Left renal cortex interstitium (tissue), 4 donors: Measurements from ENCODE around the gene ITGB8. TPM values are rescaled to one million over a fixed set of nuclear protein-coding genes. Genes with fewer than 3 reads are reported as not detected.
"Not testable (repeated sequence)": the region's sequence is repeated elsewhere in the genome, so short reads cannot be mapped to it uniquely, and the experiment has no call there.

Source experiments
- DNase-seq, 4 donors: peaks; one replicate each; pipeline ENCODE4 v3.0.0-alpha.2; 2013; ENCODE audit warnings: low read depth in 4 of 4, low spot score in 2 of 4, missing footprints in 1 of 4
- polyA plus RNA-seq, 4 donors: library from polyadenylated mRNA; unstranded; fragments of 120-200 nt; gene quantifications; one replicate each; pipeline ENCODE4 v1.2.1, GENCODE V29; 2013; ENCODE audit not compliant: insufficient read length in 4 of 4

The ITGB8 gene
- polyA plus RNA-seq, 4 donors: 37.0 to 60.1 (median 39.1) TPM

GRCh38 chr7:20364571-20365196, 34.0 kb downstream of the ITGB8 start:
- no peak for DNase-seq

GRCh38 chr7:20365486-20365885, 34.8 kb downstream of the ITGB8 start:
- no peak for DNase-seq

GRCh38 chr7:20374399-20374798, 43.7 kb downstream of the ITGB8 start:
- no peak for DNase-seq

GRCh38 chr7:20376796-20377195, 46.1 kb downstream of the ITGB8 start:
- no peak for DNase-seq

GRCh38 chr7:20381406-20382034, 50.8 kb downstream of the ITGB8 start:
- no peak for DNase-seq

- DNase-seq: no peak
Measured at GRCh38 chr7:20383351-20383750, 52.7 kb downstream of the ITGB8 start.

- DNase-seq: no peak
Measured at GRCh38 chr7:20385126-20385525, 54.4 kb downstream of the ITGB8 start.

GRCh38 chr7:20388084-20388483, 57.4 kb downstream of the ITGB8 start:
- no peak for DNase-seq

- not testable (repeated sequence) for DNase-seq
Measured at GRCh38 chr7:20389192-20389591, 58.5 kb downstream of the ITGB8 start.

- DNase-seq: no peak
Measured at GRCh38 chr7:20393021-20393610, 62.4 kb downstream of the ITGB8 start.

GRCh38 chr7:20393616-20394015, 62.9 kb downstream of the ITGB8 start:
- DNase-seq: no peak

GRCh38 chr7:20394284-20394683, 63.6 kb downstream of the ITGB8 start:
- no peak for DNase-seq

- no peak for DNase-seq
Measured at GRCh38 chr7:20395104-20395503, 64.4 kb downstream of the ITGB8 start.

- no peak for DNase-seq
Measured at GRCh38 chr7:20395511-20395910, 64.8 kb downstream of the ITGB8 start.

- DNase-seq: no peak
Measured at GRCh38 chr7:20399521-20399920, 68.8 kb downstream of the ITGB8 start.

- DNase-seq: no peak
Measured at GRCh38 chr7:20401861-20402746, 71.4 kb downstream of the ITGB8 start.

- DNase-seq: no peak
Measured at GRCh38 chr7:20402747-20403230, 72.1 kb downstream of the ITGB8 start.

GRCh38 chr7:20403331-20403730, 72.6 kb downstream of the ITGB8 start:
- no peak for DNase-seq

- no peak for DNase-seq
Measured at GRCh38 chr7:20404320-20404719, 73.6 kb downstream of the ITGB8 start.

GRCh38 chr7:20407585-20408466, 77.1 kb downstream of the ITGB8 start:
- no peak for DNase-seq
